K562 (cell line): ENCODE measurements around the gene ARPC1A. TPM values are rescaled to one million over a fixed set of nuclear protein-coding genes. Genes with fewer than 3 reads are reported as not detected.
"Not testable (repeated sequence)": the region's sequence is repeated elsewhere in the genome, so short reads cannot be mapped to it uniquely, and the experiment has no call there.

Experiments
- ATAC-seq: fragments of 200-7000 bp; cut with Tn5 transposase; 3 replicates; pipeline ENCODE4 v1.9.1; 2020; ENCODE audit warnings: moderate library complexity
- BruUV-seq: library from RNA; stranded (reverse); fragments of 400-500 nt; replicated peaks from 2 replicates; lab custom pipeline; 2021; lab: Mats Ljungman, UMichigan
- CTCF ChIA-PET: fragments of 300-600 bp; formaldehyde crosslinking; extraction: SDS; loops from one replicate; lab custom pipeline; 2021; ENCODE audit warnings: low intra/inter-chr PET ratio; lab: Yijun Ruan, JAX
- POLR2A ChIA-PET: fragments of 300-600, 350-650 bp; sonication (Branson Sonifier 250); formaldehyde crosslinking; extraction: SDS; loops from one replicate; lab custom pipeline; 2021; ENCODE audit warnings: antibody characterized with exemption, inconsistent platforms; lab: Yijun Ruan, JAX
- DNase-seq, 4 experiments: peaks; one replicate each; pipeline versions ENCODE4 v3.0.0 to v3.0.0-alpha.2; 2011 to 2018; ENCODE audit warnings: low spot score in 3 of 4, mixed read lengths in 3 of 4; ENCODE audit errors: extremely low read depth in 1 of 4
- FAIRE-seq: peaks from 2 replicates; lab custom pipeline; 2011; peaks lifted over from hg19 to GRCh38; lab: Jason Lieb, UNC
- H2AFZ ChIP-seq: 2 replicates; pipeline ENCODE4 v1.6.0; 2011; ENCODE audit warnings: low read depth, low read length, control low read depth, inconsistent platforms
- H3K27ac ChIP-seq: fragments of 200-600 bp; 3 replicates; pipeline ENCODE4 v1.8.0; 2011; ENCODE audit warnings: low read depth, mild to moderate bottlenecking, control low read depth, inconsistent platforms, low read length, moderate library complexity, mixed read lengths; ENCODE audit errors: extremely low read depth
- H3K27me3 ChIP-seq, 2 experiments: fragments of 300-600 bp in 1 of 2; 2 replicates in 1 of 2; 3 replicates in 1 of 2; pipeline versions ENCODE4 v1.6.0 to v1.8.0; 2011; ENCODE audit warnings: inconsistent platforms in 2 of 2, low read length in 2 of 2, mild to moderate bottlenecking in 1 of 2, mixed read lengths in 1 of 2, moderate library complexity in 1 of 2; ENCODE audit not compliant: control insufficient read depth in 2 of 2, insufficient read depth in 2 of 2
- H3K36me3 ChIP-seq: fragments of 300-600 bp; 3 replicates; pipeline ENCODE4 v1.8.0; 2011; ENCODE audit warnings: mild to moderate bottlenecking, low read length, inconsistent platforms; ENCODE audit not compliant: control insufficient read depth, insufficient read depth
- H3K4me1 ChIP-seq, 2 experiments: fragments of 200-600 bp in 1 of 2; replicated peaks in 1 of 2; 2 replicates in 1 of 2; 3 replicates in 1 of 2; pipeline versions ENCODE4 v1.5.1 to v1.8.0; 2011; ENCODE audit warnings: inconsistent platforms in 2 of 2, low read length in 2 of 2, mild to moderate bottlenecking in 1 of 2, mixed read lengths in 1 of 2, moderate library complexity in 1 of 2; ENCODE audit not compliant: control insufficient read depth in 2 of 2, insufficient read depth in 2 of 2
- H3K4me2 ChIP-seq: 2 replicates; pipeline ENCODE4 v1.6.1; 2011; ENCODE audit warnings: low read length, control low read depth, inconsistent platforms, mixed read lengths; ENCODE audit not compliant: insufficient read depth
- H3K4me3 ChIP-seq: fragments of 200-600 bp; sonication (generic), shearing (Covaris generic); 2 replicates; pipeline ENCODE4 v1.5.1; 2016; ENCODE audit warnings: control low read depth, inconsistent platforms
- H3K79me2 ChIP-seq: fragments of 200-600 bp; 3 replicates; pipeline ENCODE4 v1.8.0; 2011; ENCODE audit warnings: low read length, inconsistent platforms; ENCODE audit not compliant: control insufficient read depth, insufficient read depth
- H3K9ac ChIP-seq, 2 experiments: 2 replicates each; pipeline versions ENCODE4 v1.6.0 to v1.6.1; 2011; ENCODE audit warnings: low read depth in 2 of 2, low read length in 2 of 2, control low read depth in 1 of 2, inconsistent platforms in 1 of 2, mild to moderate bottlenecking in 1 of 2, mixed read lengths in 1 of 2; ENCODE audit not compliant: insufficient read depth in 1 of 2
- H3K9me1 ChIP-seq: one replicate; pipeline ENCODE4 v1.6.0; 2011; ENCODE audit warnings: inconsistent platforms, mild to moderate bottlenecking, low read length, moderate library complexity; ENCODE audit not compliant: control insufficient read depth, insufficient read depth
- H3K9me3 ChIP-seq: replicated peaks from 2 replicates; pipeline ENCODE4 v1.5.1; 2011; ENCODE audit warnings: low read depth, low read length, inconsistent platforms; ENCODE audit not compliant: control insufficient read depth, insufficient read depth
- H4K20me1 ChIP-seq: replicated peaks from 2 replicates; pipeline ENCODE4 v1.6.1; 2011; ENCODE audit warnings: low read length, inconsistent platforms, mixed read lengths; ENCODE audit not compliant: control insufficient read depth, insufficient read depth
- ARID1B ChIP-seq: fragments of 450-650 bp; IDR thresholded peaks from 2 replicates; pipeline ENCODE4 v1.6.1; 2016; ENCODE audit warnings: antibody characterized with exemption, mild to moderate bottlenecking, inconsistent platforms
- ARNT ChIP-seq, 2 experiments: fragments of 450-650 bp; IDR thresholded peaks; 2 replicates each; pipeline ENCODE4 v1.6.1; 2016; ENCODE audit warnings: mild to moderate bottlenecking in 1 of 2
- CC2D1A ChIP-seq: fragments of 450-650 bp; IDR thresholded peaks from 2 replicates; pipeline ENCODE4 v1.6.1; 2017; ENCODE audit warnings: mild to moderate bottlenecking
- CEBPB ChIP-seq: fragments of 450-650 bp; IDR thresholded peaks from 2 replicates; pipeline ENCODE4 v1.6.1; 2016; ENCODE audit warnings: missing genetic modification characterization, missing compliant biosample characterization
- DPF2 ChIP-seq: fragments of 450-650 bp; IDR thresholded peaks from 2 replicates; pipeline ENCODE4 v1.6.1; 2016
- EGR1 ChIP-seq: fragments of 450-650 bp; conservative IDR thresholded peaks from 2 replicates; pipeline ENCODE4 v1.6.1; 2017; ENCODE audit warnings: mild to moderate bottlenecking
- FOXP1 ChIP-seq: sonication (generic); formaldehyde crosslinking; IDR thresholded peaks from 2 replicates; pipeline ENCODE4 v1.8.0; 2022; ENCODE audit warnings: mild to moderate bottlenecking, missing genetic modification reagents
- GATAD2A ChIP-seq: fragments of 450-650 bp; IDR thresholded peaks from 2 replicates; pipeline ENCODE4 v1.6.1; 2017
- HOXB6 ChIP-seq: fragments of 250-450 bp; sonication (Bioruptor Pico); IDR thresholded peaks from 2 replicates; pipeline ENCODE4 v1.5.1; 2022; ENCODE audit warnings: mild to moderate bottlenecking, borderline replicate concordance
- JUN ChIP-seq, 2 experiments: sonication (generic) in 1 of 2; formaldehyde crosslinking in 1 of 2; IDR thresholded peaks; 2 replicates each; pipeline versions ENCODE4 v1.6.1 to v1.8.0; 2012 to 2022; ENCODE audit warnings: borderline replicate concordance in 2 of 2, mild to moderate bottlenecking in 2 of 2, improper control_type of control experiment in 1 of 2, low read depth in 1 of 2, low read length in 1 of 2, missing genetic modification reagents in 1 of 2
- MAFG ChIP-seq: fragments of 450-650 bp; conservative IDR thresholded peaks from 2 replicates; pipeline ENCODE4 v1.6.1; 2016; ENCODE audit warnings: missing genetic modification characterization, missing compliant biosample characterization
- MECOM ChIP-seq: fragments of 250-450 bp; sonication (Bioruptor Pico); IDR thresholded peaks from 2 replicates; pipeline ENCODE4 v1.8.0; 2022; ENCODE audit warnings: inconsistent platforms
- PRDM10 ChIP-seq: fragments of 450-650 bp; IDR thresholded peaks from 2 replicates; pipeline ENCODE4 v1.6.1; 2018; ENCODE audit not compliant: partially characterized antibody
- SMARCA5 ChIP-seq: fragments of 450-650 bp; IDR thresholded peaks from 2 replicates; pipeline ENCODE4 v1.6.1; 2016
- SMARCC2 ChIP-seq: fragments of 450-650 bp; IDR thresholded peaks from 2 replicates; pipeline ENCODE4 v1.6.1; 2017; ENCODE audit warnings: antibody characterized with exemption, moderate library complexity, mild to moderate bottlenecking, low read depth
- TCF3 ChIP-seq: sonication (generic); formaldehyde crosslinking; IDR thresholded peaks from 2 replicates; pipeline ENCODE4 v1.4.0; 2020; ENCODE audit warnings: mild to moderate bottlenecking, missing genetic modification reagents
- THRAP3 ChIP-seq: fragments of 450-650 bp; IDR thresholded peaks from 2 replicates; pipeline ENCODE4 v1.6.1; 2016; ENCODE audit warnings: mild to moderate bottlenecking, inconsistent platforms, borderline replicate concordance
- WGBS: fragments of 100-300 bp; shearing (Covaris generic); methylation state at CpG from one replicate; pipeline ENCODE4 v1.1.6; 2016; ENCODE audit warnings: low coverage, mixed read lengths; ENCODE audit not compliant: insufficient coverage; ENCODE audit errors: missing lambda C conversion rate; 5-methylcytosine and 5-hydroxymethylcytosine counted together
- in situ Hi-C: fragments of 300-500 bp; cut with MboI; formaldehyde crosslinking; loops from 4 replicates; pipeline ENCODE4 v1.15.0; 2018; ENCODE audit warnings: inconsistent platforms, mixed read lengths
- intact Hi-C: fragments of 100-400 bp; cut with micrococcal nuclease; formaldehyde crosslinking; loops from 2 replicates; pipeline ENCODE4 v1.14.2; 2022
- polyA plus RNA-seq, 8 experiments: library from polyadenylated mRNA; depleted of rRNA in 4 of 8; stranded (reverse) in 5 of 8; unstranded in 3 of 8; fragments of >200 nt; fragmentation: Nextera tagmentation in 2 of 8; fragmentation: Illumina TruSeq in 1 of 8; extraction: Ambion mirVana in 2 of 8; extraction: Trizol in 1 of 8; gene quantifications; 2 replicates each; pipeline versions ENCODE4 v1.2.1 to v1.2.3, GENCODE V29; 2011 to 2014; ENCODE audit warnings: inconsistent platforms in 1 of 8, missing spikeins in 1 of 8
- total RNA-seq, 7 experiments: library from RNA; depleted of rRNA in 6 of 7; stranded (reverse); fragments of >200 nt in 6 of 7; fragmentation: Illumina TruSeq in 2 of 7; extraction: Trizol in 2 of 7; gene quantifications; 2 replicates each; pipeline versions ENCODE4 v1.2.1 to v1.2.3, GENCODE V29; 2011 to 2021; ENCODE audit warnings: low replicate concordance in 1 of 7
- TF ChIP-seq, protein P1 (sequence below): sonication (generic); formaldehyde crosslinking; IDR thresholded peaks from 2 replicates; pipeline ENCODE4 v1.8.0; 2022; ENCODE audit warnings: mild to moderate bottlenecking, missing genetic modification reagents

ARPC1A gene
- total and polyA plus RNA-seq, 9 of the 15 experiments (the other 6 are each of a cell fraction or from before 2014, with no cell fraction given): 39.5 to 151 (median 86.1) TPM

- peaks cover 84% of the 10 kb centered on the region for H3K79me2 ChIP-seq
- H3K27me3 ChIP-seq; H3K9me3 ChIP-seq; in situ Hi-C loops; CTCF ChIA-PET; BruUV-seq; intact Hi-C loops; H3K9me1 ChIP-seq; H4K20me1 ChIP-seq; TF ChIP-seq JUN (CRISPR knock-in tag; IDR thresholded peaks at IDR 0.05; ENCODE audit: borderline replicate concordance): not testable (repeated sequence)
- 11% methylated on average over 8 of the region's 8 CpGs for WGBS
- ATAC-seq (peak; percentile 74), DNase-seq (peak; percentile 45 to 87 (median 58)), FAIRE-seq (peak; percentile 95)
- H3K4me3 ChIP-seq: peak overlapping the region; percentile 9; the same call in 1 of the 2 replicates
- peak overlapping the region; percentile 53 for H3K4me2 ChIP-seq
- peaks cover 18 to 36% of the 10 kb centered on the region in 2 experiments for H3K4me1 ChIP-seq
- H3K36me3 ChIP-seq: peaks cover 38% of the 10 kb centered on the region
- H3K9ac ChIP-seq: peak overlapping the region; percentile 66 to 81; a peak in 3 of 4 replicates
- POLR2A ChIA-PET: interaction anchor here (0.6 to 1.1 kb wide), 5 partner anchors 12 to 733 kb away, joined by 3 to 4 read pairs (median 3); no protein-coding TSS in a partner anchor
- peak overlapping the region; percentile 85 for H3K27ac ChIP-seq
- H2AFZ ChIP-seq: peak overlapping the region; percentile 37
- peak; percentile 54 for TF ChIP-seq SMARCC2
- TF ChIP-seq JUN (IDR thresholded peaks at IDR 0.05; ENCODE audit: borderline replicate concordance, low read depth, low read length): peak; percentile 70
- TF ChIP-seq HOXB6 (CRISPR knock-in tag): 0 out of 2 replicates have a peak, but pooled peaks have one; percentile 65
- peak; percentile 95 for TF ChIP-seq CEBPB (tag)
- TF ChIP-seq TCF3 (CRISPR knock-in tag): peak; percentile 70
- TF ChIP-seq, protein P1, sequence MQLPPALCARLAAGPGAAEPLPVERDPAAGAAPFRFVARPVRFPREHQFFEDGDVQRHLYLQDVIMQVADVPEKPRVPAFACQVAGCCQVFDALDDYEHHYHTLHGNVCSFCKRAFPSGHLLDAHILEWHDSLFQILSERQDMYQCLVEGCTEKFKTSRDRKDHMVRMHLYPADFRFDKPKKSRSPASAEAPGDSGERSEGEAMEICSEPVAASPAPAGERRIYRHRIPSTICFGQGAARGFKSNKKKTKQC: 0 out of 2 replicates have a peak, but pooled peaks have one; percentile 64
- peak; percentile 99 for TF ChIP-seq MAFG (tag)
- TF ChIP-seq CC2D1A: peak; percentile 79
- TF ChIP-seq DPF2: peak; percentile 95
- peak; percentile 92 for TF ChIP-seq THRAP3
- peak; percentile 83 for TF ChIP-seq SMARCA5
- TF ChIP-seq FOXP1 (CRISPR knock-in tag): peak; percentile 40; the same call in 1 of the 2 replicates
- TF ChIP-seq GATAD2A: 0 out of 2 replicates have a peak, but pooled peaks have one; percentile 75
- TF ChIP-seq EGR1: peak; percentile 91
- TF ChIP-seq MECOM (CRISPR knock-in tag): peak; percentile 61; the same call in 1 of the 2 replicates
- TF ChIP-seq ARID1B: peak; percentile 89
- peak; percentile 65 to 89 for TF ChIP-seq ARNT (IDR thresholded peaks at IDR 0.05)
- peak; percentile 54 for TF ChIP-seq PRDM10
These were observed 4.7 kb downstream of the ARPC1A start for GRCh38 chr7:99330314-99330961.
